Common myeloid progenitor, CD34-positive (primary cell): ENCODE data around the gene HOXB4.

Experiments used
- CTCF ChIA-PET: fragments of 350-600 bp; sonication (Branson Sonifier 250); formaldehyde crosslinking; loops from one replicate; lab custom pipeline; 2021; ENCODE audit warnings: antibody characterized with exemption; lab: Charles Lee
- POLR2A ChIA-PET: fragments of 350-600 bp; sonication (Branson Sonifier 250); formaldehyde crosslinking; loops from one replicate; lab custom pipeline; 2021; ENCODE audit warnings: antibody characterized with exemption; lab: Charles Lee
- DNase-seq, 3 donors: peaks; one replicate each; pipeline versions ENCODE4 v3.0.0 to v3.0.0-alpha.2; 2013
- H3K27ac ChIP-seq, 2 experiments: 1 replicate in 1 of 2; 2 replicates in 1 of 2; pipeline ENCODE4 v1.7.0; 2013; ENCODE audit warnings: inconsistent platforms in 2 of 2, low read length in 2 of 2, mild to moderate bottlenecking in 2 of 2, low read depth in 1 of 2, moderate library complexity in 1 of 2; ENCODE audit not compliant: severe bottlenecking in 2 of 2, insufficient read depth in 1 of 2, poor library complexity in 1 of 2
- H3K27me3 ChIP-seq, 5 experiments: replicated peaks in 2 of 5; 1 replicate in 3 of 5; 2 replicates in 2 of 5; pipeline versions ENCODE4 v1.6.1 to v1.7.0; 2013; ENCODE audit warnings: low read length in 4 of 5, mild to moderate bottlenecking in 2 of 5, moderate library complexity in 2 of 5, inconsistent platforms in 1 of 5; ENCODE audit not compliant: insufficient read depth in 5 of 5, control insufficient read depth in 4 of 5
- H3K36me3 ChIP-seq, 4 experiments: 1 replicate in 2 of 4; 2 replicates in 2 of 4; pipeline versions ENCODE4 v1.6.1 to v1.7.0; 2013; ENCODE audit warnings: low read length in 3 of 4, control low read depth in 1 of 4, mild to moderate bottlenecking in 1 of 4; ENCODE audit not compliant: control insufficient read depth in 4 of 4, insufficient read depth in 4 of 4
- H3K4me1 ChIP-seq, 4 experiments: 1 replicate in 3 of 4; 2 replicates in 1 of 4; pipeline versions ENCODE4 v1.6.1 to v1.7.1; 2013; ENCODE audit warnings: low read length in 3 of 4, mild to moderate bottlenecking in 3 of 4, control low read depth in 1 of 4, inconsistent platforms in 1 of 4, moderate library complexity in 1 of 4; ENCODE audit not compliant: control insufficient read depth in 4 of 4, insufficient read depth in 4 of 4; ENCODE audit errors: control extremely low read depth in 1 of 4
- H3K4me3 ChIP-seq, 7 experiments: 1 replicate in 4 of 7; 2 replicates in 3 of 7; pipeline versions ENCODE4 v1.5.1 to v1.7.0; 2013; ENCODE audit warnings: mild to moderate bottlenecking in 7 of 7, low read length in 6 of 7, moderate library complexity in 6 of 7, inconsistent platforms in 2 of 7, low read depth in 2 of 7, control low read depth in 1 of 7; ENCODE audit not compliant: insufficient read depth in 4 of 7, control insufficient read depth in 1 of 7; ENCODE audit errors: extremely low read depth in 1 of 7
- H3K9me3 ChIP-seq, 5 experiments: 1 replicate in 4 of 5; 2 replicates in 1 of 5; pipeline versions ENCODE4 v1.6.1 to v1.7.1; 2013; ENCODE audit warnings: low read length in 4 of 5, mild to moderate bottlenecking in 2 of 5, inconsistent platforms in 1 of 5, low read depth in 1 of 5, moderate library complexity in 1 of 5; ENCODE audit not compliant: control insufficient read depth in 4 of 5, insufficient read depth in 2 of 5; ENCODE audit errors: control extremely low read depth in 1 of 5
- WGBS: methylation state at CpG from one replicate; pipeline ENCODE4 v1.1.5; 2013; ENCODE audit not compliant: insufficient coverage; 5-methylcytosine and 5-hydroxymethylcytosine counted together

Gene HOXB4

GRCh38 chr17:48618256-48618896, 40.2 kb upstream of the HOXB4 start:
- whole genome bisulfite sequencing, result 7% methylated on average over 15 of the region's 25 CpGs
- no peaks in the 10 kb centered on the region for H3K9me3 ChIP-seq
- CTCF ChIA-PET, result interaction anchor here (0.6 to 2.1 kb wide), 19 partner anchors 8 to 642 kb away, joined by 3 to 8 read pairs (median 4); partner anchors contain the start of gene HOXB5
- POLR2A ChIA-PET, result interaction anchor here (0.6 kb wide), 1 partner anchor 30 kb away, joined by 4 read pairs; no protein-coding TSS in a partner anchor
- no peak overlapping the region for H3K27ac ChIP-seq
- peaks cover 0 to 36% (median 28%) of the 10 kb centered on the region in 4 experiments for H3K4me1 ChIP-seq
- no peaks in the 10 kb centered on the region for H3K36me3 ChIP-seq
- peak; percentile 80 to 83 (median 81) for DNase-seq
- peak overlapping the region in 6 of 7 experiments; percentile 34 to 70 (median 46) for H3K4me3 ChIP-seq
- peaks cover 14 to 100% (median 67%) of the 10 kb centered on the region in 5 experiments for H3K27me3 ChIP-seq

DNA sequence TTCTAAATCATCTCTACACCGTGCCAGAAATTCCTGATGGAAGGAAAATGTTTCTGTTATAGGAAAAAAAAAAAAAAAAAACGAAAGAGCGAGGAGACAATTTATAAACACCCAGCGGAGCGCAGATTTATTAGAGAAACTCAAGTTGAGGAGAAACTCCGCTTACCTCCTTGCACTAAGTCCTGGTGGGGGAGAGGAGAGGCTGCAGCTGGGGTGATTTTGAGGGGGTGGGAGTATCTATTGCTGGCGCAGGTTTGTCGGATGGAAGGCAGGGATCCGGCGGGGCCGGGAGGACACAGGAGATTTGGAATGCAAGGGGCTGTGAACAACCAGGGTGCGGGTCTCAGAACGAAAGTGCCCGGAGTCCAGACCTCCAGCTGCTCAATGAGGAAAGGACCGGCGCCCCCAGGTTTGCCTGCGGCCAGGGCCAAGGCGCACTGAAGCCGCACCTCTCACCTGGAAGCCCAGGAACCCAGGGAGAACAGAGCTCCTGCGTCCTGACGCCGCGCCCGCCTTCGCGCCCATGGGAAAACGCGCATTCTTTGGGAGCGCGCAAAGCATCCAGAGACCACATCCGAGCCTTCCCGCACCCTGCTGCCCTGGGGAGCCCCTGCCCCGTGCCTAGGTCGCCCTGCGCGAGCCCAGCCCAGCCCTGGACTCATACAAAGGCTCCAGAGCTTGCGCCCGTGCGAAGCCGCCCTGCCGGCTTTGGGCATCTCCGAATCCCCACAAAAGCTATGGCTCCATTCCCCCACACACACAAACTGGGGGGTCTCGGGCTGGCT, 39.5 kb upstream of the HOXB4 start:
- WGBS, result 8% methylated on average over 39 of the region's 43 CpGs
- CTCF ChIA-PET, result interaction anchor here (0.6 to 2.1 kb wide), 20 partner anchors 9 to 592 kb away, joined by 3 to 8 read pairs (median 4); partner anchors contain the start of gene HOXB5
- no peak overlapping the region for H3K27ac ChIP-seq
- no peak for DNase-seq
- H3K36me3 ChIP-seq, result no peaks in the 10 kb centered on the region
- peaks cover 14 to 100% (median 60%) of the 10 kb centered on the region in 5 experiments for H3K27me3 ChIP-seq
- H3K4me3 ChIP-seq, result peak overlapping the region in 2 of 7 experiments; percentile 27 to 42
- no peaks in the 10 kb centered on the region for H3K9me3 ChIP-seq
- POLR2A ChIA-PET, result interaction anchor here (0.6 kb wide), 1 partner anchor 29 kb away, joined by 4 read pairs; no protein-coding TSS in a partner anchor
- H3K4me1 ChIP-seq, result peaks cover 0 to 40% (median 34%) of the 10 kb centered on the region in 4 experiments

- no peaks in the 10 kb centered on the region for H3K9me3 ChIP-seq
- no peak for DNase-seq
- CTCF ChIA-PET, result interaction anchor here (0.6 to 2.8 kb wide), 16 partner anchors 9 to 587 kb away, joined by 3 to 9 read pairs (median 4); partner anchors contain the start of genes HOXB5 and HOXB9
- H3K27ac ChIP-seq, result no peak overlapping the region
- H3K36me3 ChIP-seq, result no peaks in the 10 kb centered on the region
- WGBS, result 72% methylated on average over 5 of the region's 15 CpGs
- no peak overlapping the region for H3K4me3 ChIP-seq
- H3K27me3 ChIP-seq, result peaks cover 14 to 100% (median 55%) of the 10 kb centered on the region in 5 experiments
- H3K4me1 ChIP-seq, result peaks cover 0 to 47% (median 40%) of the 10 kb centered on the region in 4 experiments
- POLR2A ChIA-PET, result no interaction called here
Measured at GRCh38 chr17:48616717-48617470, 38.7 kb upstream of the HOXB4 start.

GRCh38 chr17:48615963-48616716, 38.0 kb upstream of the HOXB4 start:
- 70% methylated on average over 8 of the region's 17 CpGs for WGBS
- ChIA-PET CTCF (interaction anchor here (0.9 to 2.8 kb wide), 9 partner anchors 9 to 535 kb away, joined by 3 to 9 read pairs (median 3); partner anchors contain the start of gene HOXB9), POLR2A (interaction anchor here (0.6 kb wide), 1 partner anchor 585 kb away, joined by 4 read pairs; no protein-coding TSS in a partner anchor)
- Histone ChIP-seq H3K27me3 (peaks cover 14 to 100% (median 54%) of the 10 kb centered on the region in 5 experiments), H3K4me3 (no peak overlapping the region), H3K36me3 (no peaks in the 10 kb centered on the region), H3K27ac (no peak overlapping the region), H3K4me1 (peaks cover 0 to 54% (median 47%) of the 10 kb centered on the region in 4 experiments), H3K9me3 (no peaks in the 10 kb centered on the region)
- DNase-seq, result no peak

- no peaks in the 10 kb centered on the region for H3K9me3 ChIP-seq
- H3K27ac ChIP-seq, result no peak within 1 kb of the TSS
- no peaks in the 10 kb centered on the region for H3K36me3 ChIP-seq
- POLR2A ChIA-PET, result interaction anchor here (0.6 kb wide), 1 partner anchor 584 kb away, joined by 4 read pairs; no protein-coding TSS in a partner anchor
- H3K27me3 ChIP-seq, result peaks cover 14 to 99% (median 49%) of the 10 kb centered on the region in 5 experiments
- WGBS, result 25% methylated on average over 6 of the region's 41 CpGs
- CTCF ChIA-PET, result interaction anchor here (0.9 to 2.8 kb wide), 10 partner anchors 8 to 534 kb away, joined by 3 to 11 read pairs (median 3); partner anchors contain the start of gene HOXB9
- no peak for DNase-seq
- peak within 1 kb of the TSS in 4 of 7 experiments; percentile 32 to 63 (median 56) for H3K4me3 ChIP-seq
- peaks cover 0 to 63% (median 55%) of the 10 kb centered on the region in 4 experiments for H3K4me1 ChIP-seq
Measured at GRCh38 chr17:48615047-48615962, 37.2 kb upstream of the HOXB4 start, which contains the start of gene HOXB8. TSS of gene HOXB8 (minus strand) at chr17:48615292. CDS start at chr17:48614704, 588 bp downstream.
